WTC11 (cell line): Measurements from ENCODE around the gene NOP14.

Experiments
- CREB1 ChIP-seq: sonication (generic); formaldehyde crosslinking; IDR thresholded peaks from 2 replicates; pipeline ENCODE4 v1.8.0; 2023; ENCODE audit warnings: mild to moderate bottlenecking, missing genetic modification reagents
- FOXJ3 ChIP-seq: sonication (generic); formaldehyde crosslinking; IDR thresholded peaks from 2 replicates; pipeline ENCODE4 v1.9.0; 2021; ENCODE audit warnings: missing genetic modification reagents, mild to moderate bottlenecking, borderline replicate concordance
- HMGA2 ChIP-seq: fragments of 250-450 bp; sonication (Bioruptor Pico); IDR thresholded peaks from 2 replicates; pipeline ENCODE4 v1.4.0; 2021; ENCODE audit warnings: mild to moderate bottlenecking, moderate library complexity
- JUN ChIP-seq: sonication (generic); formaldehyde crosslinking; IDR thresholded peaks from 2 replicates; pipeline ENCODE4 v1.8.0; 2023; ENCODE audit warnings: mild to moderate bottlenecking, missing genetic modification reagents
- SMAD4 ChIP-seq: sonication (generic); formaldehyde crosslinking; IDR thresholded peaks from 2 replicates; pipeline ENCODE4 v1.8.0; 2022; ENCODE audit warnings: mild to moderate bottlenecking, missing genetic modification reagents
- SP1 ChIP-seq: sonication (generic); formaldehyde crosslinking; conservative IDR thresholded peaks from 2 replicates; pipeline ENCODE4 v1.8.1; 2022; ENCODE audit warnings: missing genetic modification reagents
- TCF7 ChIP-seq: sonication (generic); formaldehyde crosslinking; IDR thresholded peaks from 2 replicates; pipeline ENCODE4 v1.8.0; 2022; ENCODE audit warnings: mild to moderate bottlenecking, low read depth, missing genetic modification reagents, moderate library complexity
- ZNF232 ChIP-seq: sonication (generic); formaldehyde crosslinking; IDR thresholded peaks from 2 replicates; pipeline ENCODE4 v1.8.0; 2022; ENCODE audit warnings: mild to moderate bottlenecking, missing genetic modification reagents
- ZNF263 ChIP-seq: sonication (generic); formaldehyde crosslinking; IDR thresholded peaks from 2 replicates; pipeline ENCODE4 v1.8.1; 2022; ENCODE audit warnings: low read depth, mild to moderate bottlenecking, moderate library complexity, missing genetic modification reagents
- TF ChIP-seq, protein P1 (sequence below): fragments of 200-600 bp; IDR thresholded peaks from 2 replicates; pipeline ENCODE4 v1.8.0; 2022; ENCODE audit warnings: antibody characterized with exemption
- TF ChIP-seq, protein P2 (sequence below): sonication (generic); formaldehyde crosslinking; IDR thresholded peaks from 2 replicates; pipeline ENCODE4 v1.8.0; 2023; ENCODE audit warnings: missing genetic modification reagents
- TF ChIP-seq, protein P3 (sequence below): sonication (generic); formaldehyde crosslinking; IDR thresholded peaks from 2 replicates; pipeline ENCODE4 v1.8.0; 2022; ENCODE audit warnings: mild to moderate bottlenecking, missing genetic modification reagents
- TF ChIP-seq, protein P4 (sequence below): sonication (generic); formaldehyde crosslinking; IDR thresholded peaks from 2 replicates; pipeline ENCODE4 v1.8.0; 2022; ENCODE audit warnings: mild to moderate bottlenecking, missing genetic modification reagents
- TF ChIP-seq, protein P5 (sequence below): fragments of 250-450 bp; sonication (Bioruptor Pico); IDR thresholded peaks from 2 replicates; pipeline ENCODE4 v1.9.0; 2021; ENCODE audit warnings: mild to moderate bottlenecking

DNA sequence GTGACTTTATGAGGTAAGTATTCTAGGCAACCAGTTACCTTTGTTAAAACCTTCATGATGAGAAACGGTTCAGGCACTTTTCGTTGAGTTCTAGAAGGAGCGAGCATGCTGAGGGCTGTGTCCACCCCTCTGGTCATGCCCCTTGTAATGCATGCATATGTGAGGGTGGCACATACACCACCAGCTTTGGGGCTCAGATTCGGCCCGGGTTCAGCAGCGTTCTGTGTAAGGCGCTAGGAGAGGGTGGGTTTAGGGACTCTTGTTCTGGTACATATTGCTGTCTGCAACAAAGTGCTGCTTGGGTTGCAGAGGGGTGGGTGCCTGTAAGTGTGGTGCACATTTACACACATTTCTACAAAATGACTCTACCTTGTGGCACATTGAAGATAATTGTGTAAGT lies 54.5 kb downstream of the NOP14 start:
- TF ChIP-seq, protein P1, sequence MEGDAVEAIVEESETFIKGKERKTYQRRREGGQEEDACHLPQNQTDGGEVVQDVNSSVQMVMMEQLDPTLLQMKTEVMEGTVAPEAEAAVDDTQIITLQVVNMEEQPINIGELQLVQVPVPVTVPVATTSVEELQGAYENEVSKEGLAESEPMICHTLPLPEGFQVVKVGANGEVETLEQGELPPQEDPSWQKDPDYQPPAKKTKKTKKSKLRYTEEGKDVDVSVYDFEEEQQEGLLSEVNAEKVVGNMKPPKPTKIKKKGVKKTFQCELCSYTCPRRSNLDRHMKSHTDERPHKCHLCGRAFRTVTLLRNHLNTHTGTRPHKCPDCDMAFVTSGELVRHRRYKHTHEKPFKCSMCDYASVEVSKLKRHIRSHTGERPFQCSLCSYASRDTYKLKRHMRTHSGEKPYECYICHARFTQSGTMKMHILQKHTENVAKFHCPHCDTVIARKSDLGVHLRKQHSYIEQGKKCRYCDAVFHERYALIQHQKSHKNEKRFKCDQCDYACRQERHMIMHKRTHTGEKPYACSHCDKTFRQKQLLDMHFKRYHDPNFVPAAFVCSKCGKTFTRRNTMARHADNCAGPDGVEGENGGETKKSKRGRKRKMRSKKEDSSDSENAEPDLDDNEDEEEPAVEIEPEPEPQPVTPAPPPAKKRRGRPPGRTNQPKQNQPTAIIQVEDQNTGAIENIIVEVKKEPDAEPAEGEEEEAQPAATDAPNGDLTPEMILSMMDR = no peak
- no peak for TF ChIP-seq SMAD4 (CRISPR knock-in tag)
- TF ChIP-seq, protein P2, sequence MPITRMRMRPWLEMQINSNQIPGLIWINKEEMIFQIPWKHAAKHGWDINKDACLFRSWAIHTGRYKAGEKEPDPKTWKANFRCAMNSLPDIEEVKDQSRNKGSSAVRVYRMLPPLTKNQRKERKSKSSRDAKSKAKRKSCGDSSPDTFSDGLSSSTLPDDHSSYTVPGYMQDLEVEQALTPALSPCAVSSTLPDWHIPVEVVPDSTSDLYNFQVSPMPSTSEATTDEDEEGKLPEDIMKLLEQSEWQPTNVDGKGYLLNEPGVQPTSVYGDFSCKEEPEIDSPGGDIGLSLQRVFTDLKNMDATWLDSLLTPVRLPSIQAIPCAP (CRISPR knock-in tag) = no peak
- TF ChIP-seq, protein P3, sequence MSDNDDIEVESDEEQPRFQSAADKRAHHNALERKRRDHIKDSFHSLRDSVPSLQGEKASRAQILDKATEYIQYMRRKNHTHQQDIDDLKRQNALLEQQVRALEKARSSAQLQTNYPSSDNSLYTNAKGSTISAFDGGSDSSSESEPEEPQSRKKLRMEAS (CRISPR knock-in tag) = no peak
- TF ChIP-seq FOXJ3 (CRISPR knock-in tag) = no peak
- TF ChIP-seq CREB1 = no peak
- TF ChIP-seq, protein P4, sequence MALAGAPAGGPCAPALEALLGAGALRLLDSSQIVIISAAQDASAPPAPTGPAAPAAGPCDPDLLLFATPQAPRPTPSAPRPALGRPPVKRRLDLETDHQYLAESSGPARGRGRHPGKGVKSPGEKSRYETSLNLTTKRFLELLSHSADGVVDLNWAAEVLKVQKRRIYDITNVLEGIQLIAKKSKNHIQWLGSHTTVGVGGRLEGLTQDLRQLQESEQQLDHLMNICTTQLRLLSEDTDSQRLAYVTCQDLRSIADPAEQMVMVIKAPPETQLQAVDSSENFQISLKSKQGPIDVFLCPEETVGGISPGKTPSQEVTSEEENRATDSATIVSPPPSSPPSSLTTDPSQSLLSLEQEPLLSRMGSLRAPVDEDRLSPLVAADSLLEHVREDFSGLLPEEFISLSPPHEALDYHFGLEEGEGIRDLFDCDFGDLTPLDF = no peak
- no peak for TF ChIP-seq SP1 (CRISPR knock-in tag)
- TF ChIP-seq, protein P5, sequence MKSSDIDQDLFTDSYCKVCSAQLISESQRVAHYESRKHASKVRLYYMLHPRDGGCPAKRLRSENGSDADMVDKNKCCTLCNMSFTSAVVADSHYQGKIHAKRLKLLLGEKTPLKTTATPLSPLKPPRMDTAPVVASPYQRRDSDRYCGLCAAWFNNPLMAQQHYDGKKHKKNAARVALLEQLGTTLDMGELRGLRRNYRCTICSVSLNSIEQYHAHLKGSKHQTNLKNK = no peak
- TF ChIP-seq TCF7 (CRISPR knock-in tag) = no peak
- no peak for TF ChIP-seq HMGA2 (CRISPR knock-in tag)
- TF ChIP-seq ZNF263 (CRISPR knock-in tag) = no peak
- TF ChIP-seq JUN (CRISPR knock-in tag) = no peak
- no peak for TF ChIP-seq ZNF232
